22Rv1 (cell line): ENCODE data around the gene COMMD3.

Experiments used
- ZFX ChIP-seq: fragments of 450-650 bp; IDR thresholded peaks from 2 replicates; pipeline ENCODE4 v1.6.1; 2017; ENCODE audit warnings: antibody characterized with exemption, borderline replicate concordance
- TF ChIP-seq, protein P1 (sequence below): fragments of 450-650 bp; IDR thresholded peaks from 2 replicates; pipeline ENCODE4 v1.5.1; 2017; ENCODE audit warnings: mild to moderate bottlenecking

DNA sequence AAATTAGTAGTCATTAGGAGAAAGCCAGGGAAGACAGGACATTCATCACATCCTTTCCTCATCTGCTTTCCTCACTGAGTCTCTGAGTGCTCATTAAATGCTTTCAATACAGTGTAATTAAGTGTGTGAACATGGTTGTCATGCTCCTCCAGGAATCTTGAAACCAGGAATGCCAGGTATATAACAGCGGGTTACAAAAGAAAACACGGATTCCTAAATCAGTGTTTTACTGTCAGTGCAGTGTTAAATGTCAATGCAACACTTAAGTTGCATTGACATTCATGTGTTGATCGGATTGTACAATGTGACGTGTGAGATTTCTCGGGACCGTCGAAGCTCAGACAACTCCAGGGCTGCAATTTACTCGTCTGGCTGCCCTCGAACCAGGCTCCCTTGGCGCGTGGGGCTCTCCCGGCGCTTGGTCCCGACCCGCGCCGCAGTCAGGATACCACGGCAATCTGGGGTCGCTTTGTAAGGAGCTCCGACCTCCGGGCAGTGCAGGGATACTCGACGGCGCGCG lies 28.7 kb downstream of the COMMD3 start:
- TF ChIP-seq, protein P1, sequence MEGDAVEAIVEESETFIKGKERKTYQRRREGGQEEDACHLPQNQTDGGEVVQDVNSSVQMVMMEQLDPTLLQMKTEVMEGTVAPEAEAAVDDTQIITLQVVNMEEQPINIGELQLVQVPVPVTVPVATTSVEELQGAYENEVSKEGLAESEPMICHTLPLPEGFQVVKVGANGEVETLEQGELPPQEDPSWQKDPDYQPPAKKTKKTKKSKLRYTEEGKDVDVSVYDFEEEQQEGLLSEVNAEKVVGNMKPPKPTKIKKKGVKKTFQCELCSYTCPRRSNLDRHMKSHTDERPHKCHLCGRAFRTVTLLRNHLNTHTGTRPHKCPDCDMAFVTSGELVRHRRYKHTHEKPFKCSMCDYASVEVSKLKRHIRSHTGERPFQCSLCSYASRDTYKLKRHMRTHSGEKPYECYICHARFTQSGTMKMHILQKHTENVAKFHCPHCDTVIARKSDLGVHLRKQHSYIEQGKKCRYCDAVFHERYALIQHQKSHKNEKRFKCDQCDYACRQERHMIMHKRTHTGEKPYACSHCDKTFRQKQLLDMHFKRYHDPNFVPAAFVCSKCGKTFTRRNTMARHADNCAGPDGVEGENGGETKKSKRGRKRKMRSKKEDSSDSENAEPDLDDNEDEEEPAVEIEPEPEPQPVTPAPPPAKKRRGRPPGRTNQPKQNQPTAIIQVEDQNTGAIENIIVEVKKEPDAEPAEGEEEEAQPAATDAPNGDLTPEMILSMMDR: no peak
- no peak for TF ChIP-seq ZFX
